Prostate gland (tissue), 2 donors: Measurements from ENCODE around the gene CA7. TPM values are rescaled to one million over a fixed set of nuclear protein-coding genes. Genes with fewer than 3 reads are reported as not detected.

Experiments used
- DNase-seq: peaks from one replicate; pipeline ENCODE4 v3.0.0-alpha.2; 2019; ENCODE audit warnings: low spot score
- H3K27ac ChIP-seq, 2 donors: fragments of 200-600 bp; sonication (generic); 2 replicates each; pipeline ENCODE4 v1.5.1; 2017 to 2019
- H3K27me3 ChIP-seq: fragments of 200-600 bp; sonication (generic); replicated peaks from 2 replicates; pipeline ENCODE4 v1.5.1; 2019; ENCODE audit not compliant: insufficient read depth
- H3K36me3 ChIP-seq, 2 donors: fragments of 200-600 bp; sonication (generic); 1 replicate in 1 of 2; 2 replicates in 1 of 2; pipeline versions ENCODE4 v1.5.1 to v1.8.1; 2017 to 2019
- H3K4me1 ChIP-seq: fragments of 200-600 bp; sonication (generic); replicated peaks from 2 replicates; pipeline ENCODE4 v1.5.1; 2019
- H3K4me3 ChIP-seq, 2 donors: fragments of 200-600 bp; sonication (generic); 2 replicates each; pipeline ENCODE4 v1.5.1; 2017 to 2019
- H3K9me3 ChIP-seq: fragments of 200-600 bp; sonication (generic); 2 replicates; pipeline ENCODE4 v1.5.1; 2017
- POLR2A ChIP-seq: fragments of 450-650 bp; IDR thresholded peaks from one replicate; pipeline ENCODE4 v1.6.1; 2016; ENCODE audit warnings: antibody characterized with exemption, mild to moderate bottlenecking
- POLR2AphosphoS5 ChIP-seq: sonication (generic); formaldehyde crosslinking; IDR thresholded peaks from one replicate; pipeline ENCODE4 v1.6.1; 2017; ENCODE audit warnings: antibody characterized with exemption
- WGBS: methylation state at CpG from one replicate; pipeline ENCODE4 v1.1.5; 2018; 5-methylcytosine and 5-hydroxymethylcytosine counted together
- intact Hi-C: fragments of 100-400 bp; cut with DNase I; formaldehyde crosslinking; loops from one replicate; pipeline ENCODE4 v1.14.2; 2022
- total RNA-seq, 2 donors: library from RNA; depleted of rRNA; stranded (reverse); fragments of >200 nt; gene quantifications; one replicate each; pipeline ENCODE4 v1.1.0, GENCODE V29; 2016
- TF ChIP-seq, protein P1 (sequence below), 4 experiments: fragments of 200-600 bp in 2 of 4; fragments of 450-650 bp in 2 of 4; sonication (generic) in 2 of 4; IDR thresholded peaks; 1 replicate in 3 of 4; 2 replicates in 1 of 4; pipeline ENCODE4 v1.5.1; 2016 to 2019; ENCODE audit warnings: antibody characterized with exemption in 4 of 4, mild to moderate bottlenecking in 2 of 4, moderate library complexity in 2 of 4

CA7 gene
- total RNA-seq, 2 donors from 2014 or later: 1.9 TPM; not detected in 1

- 85% methylated on average over 5 of the region's 5 CpGs for WGBS
- Histone ChIP-seq H3K9me3 (no peaks in the 10 kb centered on the region), H3K27me3 (no peaks in the 10 kb centered on the region), H3K4me3 (no peak overlapping the region), H3K36me3 (peaks cover 0 to 9% of the 10 kb centered on the region in 2 donors), H3K4me1 (no peaks in the 10 kb centered on the region), H3K27ac (no peak overlapping the region)
- intact Hi-C loops: no loop called here
- no peak for DNase-seq
- TF ChIP-seq POLR2A (no peak), POLR2AphosphoS5 (no peak)
- TF ChIP-seq, protein P1, sequence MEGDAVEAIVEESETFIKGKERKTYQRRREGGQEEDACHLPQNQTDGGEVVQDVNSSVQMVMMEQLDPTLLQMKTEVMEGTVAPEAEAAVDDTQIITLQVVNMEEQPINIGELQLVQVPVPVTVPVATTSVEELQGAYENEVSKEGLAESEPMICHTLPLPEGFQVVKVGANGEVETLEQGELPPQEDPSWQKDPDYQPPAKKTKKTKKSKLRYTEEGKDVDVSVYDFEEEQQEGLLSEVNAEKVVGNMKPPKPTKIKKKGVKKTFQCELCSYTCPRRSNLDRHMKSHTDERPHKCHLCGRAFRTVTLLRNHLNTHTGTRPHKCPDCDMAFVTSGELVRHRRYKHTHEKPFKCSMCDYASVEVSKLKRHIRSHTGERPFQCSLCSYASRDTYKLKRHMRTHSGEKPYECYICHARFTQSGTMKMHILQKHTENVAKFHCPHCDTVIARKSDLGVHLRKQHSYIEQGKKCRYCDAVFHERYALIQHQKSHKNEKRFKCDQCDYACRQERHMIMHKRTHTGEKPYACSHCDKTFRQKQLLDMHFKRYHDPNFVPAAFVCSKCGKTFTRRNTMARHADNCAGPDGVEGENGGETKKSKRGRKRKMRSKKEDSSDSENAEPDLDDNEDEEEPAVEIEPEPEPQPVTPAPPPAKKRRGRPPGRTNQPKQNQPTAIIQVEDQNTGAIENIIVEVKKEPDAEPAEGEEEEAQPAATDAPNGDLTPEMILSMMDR (IDR thresholded peaks at IDR 0.05): no peak
Observed at GRCh38 chr16:66802159-66802558, 42.1 kb upstream of the CA7 start.

- WGBS: 91% methylated on average over 4 of the region's 4 CpGs
- H3K36me3 ChIP-seq: peaks cover 6 to 11% of the 10 kb centered on the region in 2 donors
Observed at GRCh38 chr16:66809765-66810164, 34.4 kb upstream of the CA7 start.

DNA sequence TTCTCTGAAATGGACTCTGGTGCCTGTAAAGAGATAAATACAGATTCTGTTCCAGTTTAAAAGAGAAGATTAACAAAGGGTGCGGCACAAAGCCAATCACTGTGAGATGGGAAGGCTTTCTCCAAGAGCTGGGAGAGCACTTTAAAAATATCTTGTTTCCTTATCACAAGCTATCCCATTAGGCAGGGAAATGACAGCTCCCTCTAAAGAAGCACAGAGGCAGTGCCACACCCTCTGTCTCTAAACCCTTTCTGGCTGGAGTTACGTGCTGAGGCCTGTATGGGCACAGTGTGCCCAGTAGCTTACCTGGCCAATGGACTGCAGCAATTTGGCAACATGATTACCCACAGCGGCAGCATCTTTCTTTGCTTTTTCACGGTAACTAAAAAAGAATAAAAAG lies 33.8 kb upstream of the CA7 start:
- no peaks in the 10 kb centered on the region for H3K4me1 ChIP-seq
- TF ChIP-seq POLR2A (no peak), POLR2AphosphoS5 (no peak)
- TF ChIP-seq, protein P1 (IDR thresholded peaks at IDR 0.05): no peak
- H3K4me3 ChIP-seq: no peak overlapping the region
- peaks cover 5 to 6% of the 10 kb centered on the region in 2 donors for H3K36me3 ChIP-seq
- no peaks in the 10 kb centered on the region for H3K27me3 ChIP-seq
- intact Hi-C loops: no loop called here
- DNase-seq: no peak
- 62% methylated on average over 4 of the region's 4 CpGs for WGBS
- no peaks in the 10 kb centered on the region for H3K9me3 ChIP-seq
- H3K27ac ChIP-seq: no peak overlapping the region

More at GRCh38 chr16:66809765-66810164, 34.4 kb upstream of the CA7 start:
- no peak for DNase-seq
- H3K27me3 ChIP-seq: no peaks in the 10 kb centered on the region
- no peak for TF ChIP-seq POLR2A
- TF ChIP-seq, protein P1 (IDR thresholded peaks at IDR 0.05): no peak
- TF ChIP-seq POLR2AphosphoS5: no peak
- no peak overlapping the region for H3K27ac ChIP-seq
- H3K4me1 ChIP-seq: no peaks in the 10 kb centered on the region
- no peaks in the 10 kb centered on the region for H3K9me3 ChIP-seq
- H3K4me3 ChIP-seq: no peak overlapping the region
- intact Hi-C loops: no loop called here

GRCh38 chr16:66811043-66811442 lies 33.2 kb upstream of the CA7 start:
- Histone ChIP-seq H3K27me3 (no peaks in the 10 kb centered on the region), H3K4me1 (no peaks in the 10 kb centered on the region), H3K9me3 (no peaks in the 10 kb centered on the region), H3K27ac (no peak overlapping the region), H3K4me3 (no peak overlapping the region), H3K36me3 (peaks cover 4 to 6% of the 10 kb centered on the region in 2 donors)
- DNase-seq: no peak
- TF ChIP-seq POLR2AphosphoS5: no peak
- TF ChIP-seq POLR2A: no peak
- TF ChIP-seq, protein P1 (IDR thresholded peaks at IDR 0.05): no peak
- WGBS: 96% methylated on average over 7 of the region's 7 CpGs
- intact Hi-C loops: no loop called here

- intact Hi-C loops: no loop called here
- Histone ChIP-seq H3K4me1 (no peaks in the 10 kb centered on the region), H3K36me3 (peaks cover 0 to 6% of the 10 kb centered on the region in 2 donors), H3K27me3 (no peaks in the 10 kb centered on the region), H3K27ac (no peak overlapping the region), H3K4me3 (no peak overlapping the region), H3K9me3 (no peaks in the 10 kb centered on the region)
- TF ChIP-seq, protein P1 (IDR thresholded peaks at IDR 0.05): no peak
- WGBS: 94% methylated on average over 2 of the region's 2 CpGs
- DNase-seq: no peak
Observed at GRCh38 chr16:66814734-66815133, 29.5 kb upstream of the CA7 start.
